ENCODE data around the gene LUC7L2. TPM values are rescaled to one million over a fixed set of nuclear protein-coding genes. Genes with fewer than 3 reads are reported as not detected.

Gene LUC7L2
- total RNA-seq, 1 experiment from 2014 or later, result 81.2 TPM

DNA sequence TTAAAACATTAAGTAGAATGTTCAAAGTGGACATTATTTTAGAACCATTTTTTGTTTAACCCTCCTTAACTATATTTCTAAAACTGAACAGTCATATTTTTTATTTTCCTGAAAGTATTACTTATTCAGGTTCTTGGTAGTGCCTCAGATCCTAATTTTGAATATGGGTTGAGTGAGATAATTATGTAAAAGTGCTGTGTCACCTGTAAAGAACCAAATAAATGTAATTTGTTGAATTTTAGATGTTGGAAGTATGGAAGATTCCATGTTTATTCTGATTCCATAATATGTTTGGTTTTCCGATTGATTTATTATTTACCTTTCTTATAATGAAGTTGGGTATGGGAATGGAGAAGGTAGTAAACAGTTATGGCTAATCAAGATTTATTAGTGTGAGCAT is 61.4 kb downstream of the LUC7L2 start:
- 100% methylated on average over 1 of the region's 1 CpG for WGBS (ENCODE audit: extremely low coverage, insufficient read length, low lambda C conversion rate)
- H3K36me3 Mint-ChIP-seq (ENCODE audit: insufficient read depth in 1 of 3, low read depth in 3 of 3), result peaks cover 15 to 72% (median 46%) of the 10 kb centered on the region in 3 experiments; a peak in 6 of 7 replicates

More for the DNA sequence above, 61.4 kb downstream of the LUC7L2 start:
- no peaks in the 10 kb centered on the region for H3K27me3 Mint-ChIP-seq (ENCODE audit: low read depth)
- Histone ChIP-seq H3K23me2 (ENCODE audit: insufficient read length, low read depth, low read length, poor library complexity, severe bottlenecking) (no peaks in the 10 kb centered on the region), H3K4ac (ENCODE audit: low read depth, low read length) (no peak overlapping the region), H2BK20ac (ENCODE audit: low read depth, low read length, poor library complexity, severe bottlenecking) (no peak overlapping the region), H2AK5ac (ENCODE audit: insufficient read length, low read length) (no peak overlapping the region), H3K4me1 (ENCODE audit: insufficient read depth, low read length) (no peaks in the 10 kb centered on the region), H2BK12ac (ENCODE audit: insufficient read length, low read depth, low read length) (no peak overlapping the region), H3K79me1 (ENCODE audit: insufficient read depth, low read depth, low read length, poor library complexity, severe bottlenecking) (no peaks in the 10 kb centered on the region), H3K56ac (ENCODE audit: insufficient read length, low read depth, low read length) (no peak overlapping the region), H3K9ac (ENCODE audit: extremely low read depth, insufficient read length, low read length) (no peak overlapping the region), H3K9me3 (ENCODE audit: control insufficient read depth, low read depth, low read length) (no peaks in the 10 kb centered on the region), H2BK120ac (ENCODE audit: low read depth, low read length, poor library complexity, severe bottlenecking) (no peak overlapping the region), H4K5ac (ENCODE audit: insufficient read length, low read depth, low read length) (no peak overlapping the region), H3T11ph (ENCODE audit: low read length) (no peak overlapping the region), H3K27me3 (ENCODE audit: insufficient read depth, low read length) (no peaks in the 10 kb centered on the region), H3K27ac (ENCODE audit: insufficient read length, low read depth, low read length) (no peak overlapping the region), H4K8ac (replicated peaks; ENCODE audit: insufficient read length, low read depth, low read length) (no peak overlapping the region), H3K23ac (ENCODE audit: insufficient read length, low read depth, low read length) (no peak overlapping the region), H2BK15ac (ENCODE audit: low read depth, low read length) (no peak overlapping the region), H3K4me2 (ENCODE audit: insufficient read depth, insufficient read length, low read length) (no peak overlapping the region), H2BK5ac (ENCODE audit: insufficient read length, low read length) (no peak overlapping the region), H2AFZ (ENCODE audit: low read length) (no peak overlapping the region), H3K14ac (ENCODE audit: insufficient read depth, low read length) (no peak overlapping the region), H4K91ac (ENCODE audit: insufficient read length, low read depth, low read length) (no peak overlapping the region), H3K79me2 (ENCODE audit: insufficient read depth, low read length) (no peaks in the 10 kb centered on the region), H3K18ac (ENCODE audit: insufficient read length, low read depth, low read length) (no peak overlapping the region), H4K20me1 (ENCODE audit: control insufficient read depth, insufficient read depth, insufficient read length) (no peaks in the 10 kb centered on the region)
- TF ChIP-seq, protein P1, sequence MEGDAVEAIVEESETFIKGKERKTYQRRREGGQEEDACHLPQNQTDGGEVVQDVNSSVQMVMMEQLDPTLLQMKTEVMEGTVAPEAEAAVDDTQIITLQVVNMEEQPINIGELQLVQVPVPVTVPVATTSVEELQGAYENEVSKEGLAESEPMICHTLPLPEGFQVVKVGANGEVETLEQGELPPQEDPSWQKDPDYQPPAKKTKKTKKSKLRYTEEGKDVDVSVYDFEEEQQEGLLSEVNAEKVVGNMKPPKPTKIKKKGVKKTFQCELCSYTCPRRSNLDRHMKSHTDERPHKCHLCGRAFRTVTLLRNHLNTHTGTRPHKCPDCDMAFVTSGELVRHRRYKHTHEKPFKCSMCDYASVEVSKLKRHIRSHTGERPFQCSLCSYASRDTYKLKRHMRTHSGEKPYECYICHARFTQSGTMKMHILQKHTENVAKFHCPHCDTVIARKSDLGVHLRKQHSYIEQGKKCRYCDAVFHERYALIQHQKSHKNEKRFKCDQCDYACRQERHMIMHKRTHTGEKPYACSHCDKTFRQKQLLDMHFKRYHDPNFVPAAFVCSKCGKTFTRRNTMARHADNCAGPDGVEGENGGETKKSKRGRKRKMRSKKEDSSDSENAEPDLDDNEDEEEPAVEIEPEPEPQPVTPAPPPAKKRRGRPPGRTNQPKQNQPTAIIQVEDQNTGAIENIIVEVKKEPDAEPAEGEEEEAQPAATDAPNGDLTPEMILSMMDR (conservative IDR thresholded peaks at IDR 0.05), result no peak
- H3K4me1 Mint-ChIP-seq, result no peaks in the 10 kb centered on the region
- no peak overlapping the region for H3K4me3 Mint-ChIP-seq
- H3K27ac Mint-ChIP-seq, result no peak overlapping the region
- no peak for DNase-seq
- no peaks in the 10 kb centered on the region for H3K9me3 Mint-ChIP-seq
